HFFc6 (cell line): ENCODE data around the gene CDRT15. TPM values are rescaled to one million over a fixed set of nuclear protein-coding genes. Genes with fewer than 3 reads are reported as not detected.
A peak's percentile ranks its signal among the peaks of the same experiment; 100 is the strongest.

ENCODE experiments used
- DNase-seq: peaks from one replicate; pipeline ENCODE4 v3.0.0-alpha.2; 2018
- H3K27ac Mint-ChIP-seq: 2 replicates; pipeline ENCODE4 v1.8.0; 2020; ENCODE audit warnings: mild to moderate bottlenecking, mixed read lengths
- H3K27me3 Mint-ChIP-seq: 2 replicates; pipeline ENCODE4 v1.8.0; 2021; ENCODE audit warnings: mild to moderate bottlenecking, moderate library complexity, mixed read lengths; ENCODE audit not compliant: insufficient read depth
- H3K36me3 Mint-ChIP-seq: 2 replicates; pipeline ENCODE4 v1.8.0; 2021; ENCODE audit warnings: low read depth, mixed read lengths
- H3K4me1 Mint-ChIP-seq: 2 replicates; pipeline ENCODE4 v1.8.0; 2020; ENCODE audit warnings: low read depth, mixed read lengths
- H3K4me3 Mint-ChIP-seq: 2 replicates; pipeline ENCODE4 v1.8.0; 2020; ENCODE audit warnings: mild to moderate bottlenecking, moderate library complexity, mixed read lengths
- H3K9me3 Mint-ChIP-seq: 2 replicates; pipeline ENCODE4 v1.8.0; 2020; ENCODE audit warnings: mild to moderate bottlenecking, mixed read lengths
- CTCF ChIP-seq: fragments of 200-600 bp; sonication (generic); IDR thresholded peaks from 2 replicates; pipeline ENCODE4 v1.5.0; 2021; ENCODE audit warnings: antibody characterized with exemption, mild to moderate bottlenecking
- total RNA-seq, 6 experiments: library from RNA; stranded (reverse); fragmentation: NEBNext Ultra II Directional; extraction: Animal tissue kit (Norgen Biotek cat#: 25700); gene quantifications; 2 replicates in 1 of 6; 3 replicates in 5 of 6; pipeline ENCODE4 v1.2.3, GENCODE V29; 2021

Gene CDRT15
- total RNA-seq, 6 experiments from 2014 or later = not detected

- Mint-ChIP-seq H3K4me1 (peaks cover 30% of the 10 kb centered on the region), H3K4me3 (0 out of 2 replicates have a peak overlapping the region, but pooled peaks have one; percentile 8), H3K27me3 (peaks cover 5% of the 10 kb centered on the region), H3K36me3 (peaks cover 8% of the 10 kb centered on the region), H3K27ac (peak overlapping the region; percentile 25), H3K9me3 (no peaks in the 10 kb centered on the region)
- peak; percentile 68 for DNase-seq
- TF ChIP-seq CTCF = no peak
Measured at GRCh38 chr17:14228903-14229302, 7.8 kb downstream of the CDRT15 start.

GRCh38 chr17:14227052-14227451 is 9.6 kb downstream of the CDRT15 start:
- no peak overlapping the region for H3K4me3 Mint-ChIP-seq
- peaks cover 8% of the 10 kb centered on the region for H3K36me3 Mint-ChIP-seq
- peaks cover 5% of the 10 kb centered on the region for H3K27me3 Mint-ChIP-seq
- no peak for DNase-seq
- TF ChIP-seq CTCF = no peak
- H3K27ac Mint-ChIP-seq = no peak overlapping the region
- H3K4me1 Mint-ChIP-seq = peaks cover 30% of the 10 kb centered on the region
- no peaks in the 10 kb centered on the region for H3K9me3 Mint-ChIP-seq

- Mint-ChIP-seq H3K4me3 (no peak overlapping the region), H3K9me3 (no peaks in the 10 kb centered on the region), H3K36me3 (peaks cover 8% of the 10 kb centered on the region), H3K27me3 (peaks cover 5% of the 10 kb centered on the region), H3K4me1 (peaks cover 24% of the 10 kb centered on the region), H3K27ac (no peak overlapping the region)
- no peak for TF ChIP-seq CTCF
- DNase-seq = no peak
Measured at GRCh38 chr17:14225254-14225980, 11.2 kb downstream of the CDRT15 start.

- no peak overlapping the region for H3K4me3 Mint-ChIP-seq
- no peak overlapping the region for H3K27ac Mint-ChIP-seq
- H3K9me3 Mint-ChIP-seq = no peaks in the 10 kb centered on the region
- no peak for DNase-seq
- peaks cover 3% of the 10 kb centered on the region; the same call in 1 of the 2 replicates for H3K36me3 Mint-ChIP-seq
- peaks cover 5% of the 10 kb centered on the region for H3K27me3 Mint-ChIP-seq
- H3K4me1 Mint-ChIP-seq = peaks cover 3% of the 10 kb centered on the region; the same call in 1 of the 2 replicates
- TF ChIP-seq CTCF = no peak
Measured at GRCh38 chr17:14222611-14223010, 14.1 kb downstream of the CDRT15 start.

GRCh38 chr17:14214271-14214670 is 22.4 kb downstream of the CDRT15 start:
- Mint-ChIP-seq H3K4me3 (peak overlapping the region; percentile 16; the same call in 1 of the 2 replicates), H3K27me3 (no peaks in the 10 kb centered on the region; the same call in 1 of the 2 replicates), H3K36me3 (peaks cover 25% of the 10 kb centered on the region), H3K27ac (peak overlapping the region; percentile 71), H3K9me3 (no peaks in the 10 kb centered on the region), H3K4me1 (peaks cover 27% of the 10 kb centered on the region)
- peak; percentile 59 for DNase-seq
- no peak for TF ChIP-seq CTCF
